Measurements from ENCODE around the gene GOLM1. TPM values are rescaled to one million over a fixed set of nuclear protein-coding genes. Genes with fewer than 3 reads are reported as not detected.
A peak's percentile ranks its signal among the peaks of the same experiment; 100 is the strongest.

The GOLM1 gene
- polyA plus RNA-seq, 5 donors: 92.3 to 116 (median 107) TPM

DNA sequence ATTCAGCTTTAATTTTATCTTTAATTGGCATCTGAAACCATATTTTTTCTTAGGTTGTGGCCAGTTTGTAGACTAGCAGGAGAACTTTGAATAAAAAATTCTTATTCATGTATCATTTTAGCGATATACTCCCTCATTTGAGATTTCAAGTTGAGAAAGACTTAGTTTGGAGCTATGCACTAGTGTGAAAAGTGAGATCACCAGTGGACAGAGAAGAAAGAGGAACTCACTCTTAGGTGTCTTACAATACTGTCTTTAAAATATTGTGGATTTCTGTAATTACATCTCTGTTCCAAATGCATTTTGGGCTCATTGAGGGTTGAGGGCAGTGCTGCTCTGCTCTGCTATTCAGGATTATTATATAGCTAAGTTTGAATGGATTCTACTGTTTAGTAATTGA is 103.8 kb downstream of the GOLM1 start:
- no peak for DNase-seq

DNA sequence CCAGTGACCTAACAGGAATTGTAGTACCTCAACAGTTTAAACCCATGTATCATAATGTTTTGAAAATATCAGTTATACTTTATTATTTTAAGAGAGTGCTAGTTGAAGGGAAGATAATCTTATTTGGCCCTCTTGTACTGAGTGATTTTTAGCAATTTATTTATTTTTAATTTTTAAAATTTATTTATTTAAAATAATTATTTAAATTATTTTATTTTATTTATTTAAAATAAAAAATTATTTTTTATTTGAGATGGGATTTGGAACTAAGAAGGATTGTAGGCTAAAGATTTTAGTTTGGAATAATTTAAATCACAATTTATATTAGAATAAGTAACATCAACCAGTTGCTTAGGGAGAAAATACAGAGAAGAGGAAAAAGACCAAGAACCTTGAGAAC is 104.3 kb downstream of the GOLM1 start:
- DNase-seq: no peak

DNA sequence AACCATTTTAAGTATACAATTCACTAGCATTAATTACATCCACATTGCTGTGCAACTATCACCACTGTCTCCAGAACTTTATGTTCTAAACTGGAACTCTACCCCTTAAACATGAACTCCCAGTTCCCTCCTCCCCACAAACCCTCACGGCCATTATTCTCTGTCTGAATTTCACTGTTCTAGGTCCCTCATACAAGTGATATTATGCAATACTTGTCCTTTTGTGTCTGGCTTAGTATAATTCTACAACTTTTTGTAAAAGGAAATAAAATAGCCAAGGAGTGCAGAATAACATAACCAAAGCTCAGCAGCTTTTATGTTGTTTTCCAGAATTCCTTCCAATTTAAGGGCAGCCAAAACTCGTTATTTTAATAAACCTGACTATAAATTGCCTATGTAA is 105.2 kb downstream of the GOLM1 start:
- DNase-seq: no peak

DNA sequence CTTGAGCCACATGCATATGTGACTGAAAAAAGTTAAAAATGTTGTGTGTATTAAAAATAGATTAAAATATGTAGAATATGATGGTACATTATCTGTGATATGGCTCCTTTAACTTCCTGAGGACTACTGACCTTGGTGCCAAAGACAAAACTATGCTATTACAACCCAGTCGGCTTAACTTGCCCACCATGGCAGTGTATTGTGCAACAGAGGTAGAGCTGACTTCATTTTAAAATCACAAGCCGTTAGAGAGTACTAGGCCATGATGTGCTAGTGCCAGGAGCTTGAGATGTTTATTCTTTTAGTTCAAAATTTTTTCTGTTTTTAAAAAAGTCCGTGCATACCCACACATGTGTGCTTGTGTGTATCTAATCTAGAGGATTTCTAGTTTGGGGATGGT is 112.1 kb downstream of the GOLM1 start:
- no peak for DNase-seq

DNA sequence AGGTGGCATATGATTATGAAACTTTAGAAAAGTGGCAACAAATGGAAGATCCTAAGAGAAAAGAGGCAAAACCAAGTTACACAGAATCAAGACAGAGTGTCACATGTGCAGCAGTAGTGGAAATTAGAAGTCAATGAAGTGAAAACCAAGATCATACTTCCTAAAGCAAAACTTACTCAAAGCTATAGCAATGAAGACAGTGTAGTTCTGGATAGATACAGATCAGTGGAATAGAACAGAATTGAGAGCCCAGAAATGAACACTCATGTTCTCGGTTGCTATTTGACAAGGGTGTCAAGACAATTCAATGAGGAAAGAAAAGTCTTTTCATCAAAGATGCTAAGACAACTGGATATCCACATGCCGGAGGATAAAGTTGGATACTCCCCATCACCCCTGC is 114.9 kb downstream of the GOLM1 start:
- no peak for DNase-seq

DNA sequence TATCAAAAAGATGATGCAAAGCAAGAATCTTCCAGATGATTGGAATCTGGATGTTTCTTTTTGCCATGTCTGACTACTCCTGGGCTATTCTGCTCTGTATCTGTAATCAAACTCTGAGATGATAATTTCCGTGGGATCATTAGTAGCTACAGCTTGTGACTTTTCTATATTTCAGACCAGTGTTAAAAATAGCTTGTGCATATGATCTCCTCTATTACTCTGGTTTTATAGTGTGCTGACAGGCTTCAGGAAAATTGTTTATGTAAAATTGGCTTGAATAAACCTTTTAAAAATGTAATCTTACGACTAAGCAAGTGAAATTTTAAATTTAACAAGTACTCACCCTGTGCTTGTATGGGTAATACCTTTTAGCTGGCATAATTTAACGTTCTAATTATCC is 118.0 kb downstream of the GOLM1 start:
- peak in 1 of 2 donors; percentile 6 for DNase-seq

DNA sequence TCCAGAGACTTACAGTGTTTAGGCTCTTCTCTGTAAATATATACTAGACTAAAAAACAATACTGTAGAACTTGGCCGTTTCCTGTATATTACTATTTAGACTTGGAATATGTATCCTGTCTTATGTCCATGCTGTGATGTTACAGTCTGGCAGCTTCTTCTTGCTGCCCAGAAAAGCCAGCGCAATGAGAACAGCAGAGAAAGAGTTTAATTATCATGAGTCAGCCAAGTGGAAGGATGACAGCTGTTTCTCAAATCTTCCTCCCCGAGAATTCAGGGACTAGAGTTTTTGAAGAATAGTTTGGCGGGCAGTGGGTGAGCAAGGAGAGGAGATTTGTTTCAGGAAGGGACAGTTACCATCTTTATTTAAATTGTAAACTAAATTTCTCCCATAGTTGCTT is 120.9 kb downstream of the GOLM1 start:
- DNase-seq: peak; percentile 42 to 48

Other genes with a start within 250 kb of the GOLM1 start
- 10 to 100 TPM; 22.4 to 34.0 (median 30.8) TPM for gene NAA35, start 158.4 kb downstream of the GOLM1 start, polyA plus RNA-seq (ENCODE audit: insufficient read depth in 1 of 5, insufficient read length in 5 of 5, low replicate concordance in 1 of 5)
- 1 to 10 TPM in 1 of 5 donors, under 1 TPM in 4; 0.43 to 1.4 (median 0.54) TPM for gene C9orf153, start 160.1 kb upstream of the GOLM1 start, polyA plus RNA-seq (ENCODE audit: insufficient read depth in 1 of 5, insufficient read length in 5 of 5, low replicate concordance in 1 of 5)
- 10 to 100 TPM; 36.1 to 53.3 (median 46.8) TPM for gene ISCA1, start 183.0 kb upstream of the GOLM1 start, polyA plus RNA-seq (ENCODE audit: insufficient read depth in 1 of 5, insufficient read length in 5 of 5, low replicate concordance in 1 of 5)

Data from right lung (tissue), 5 donors.